K562 (cell line): ENCODE results near the gene PAX5. TPM values are rescaled to one million over a fixed set of nuclear protein-coding genes. Genes with fewer than 3 reads are reported as not detected.

Source experiments
- ATAC-seq: fragments of 200-7000 bp; cut with Tn5 transposase; 3 replicates; pipeline ENCODE4 v1.9.1; 2020; ENCODE audit warnings: moderate library complexity
- BruUV-seq: library from RNA; stranded (reverse); fragments of 400-500 nt; replicated peaks from 2 replicates; lab custom pipeline; 2021; lab: Mats Ljungman, UMichigan
- CTCF ChIA-PET: fragments of 300-600 bp; formaldehyde crosslinking; extraction: SDS; loops from one replicate; lab custom pipeline; 2021; ENCODE audit warnings: low intra/inter-chr PET ratio; lab: Yijun Ruan, JAX
- POLR2A ChIA-PET: fragments of 300-600, 350-650 bp; sonication (Branson Sonifier 250); formaldehyde crosslinking; extraction: SDS; loops from one replicate; lab custom pipeline; 2021; ENCODE audit warnings: antibody characterized with exemption, inconsistent platforms; lab: Yijun Ruan, JAX
- DNase-seq, 4 experiments: peaks; one replicate each; pipeline versions ENCODE4 v3.0.0 to v3.0.0-alpha.2; 2011 to 2018; ENCODE audit warnings: low spot score in 3 of 4, mixed read lengths in 3 of 4; ENCODE audit errors: extremely low read depth in 1 of 4
- FAIRE-seq: peaks from 2 replicates; lab custom pipeline; 2011; peaks lifted over from hg19 to GRCh38; lab: Jason Lieb, UNC
- H2AFZ ChIP-seq: 2 replicates; pipeline ENCODE4 v1.6.0; 2011; ENCODE audit warnings: low read depth, low read length, control low read depth, inconsistent platforms
- H3K27ac ChIP-seq: fragments of 200-600 bp; 3 replicates; pipeline ENCODE4 v1.8.0; 2011; ENCODE audit warnings: low read depth, mild to moderate bottlenecking, control low read depth, inconsistent platforms, low read length, moderate library complexity, mixed read lengths; ENCODE audit errors: extremely low read depth
- H3K27me3 ChIP-seq, 2 experiments: fragments of 300-600 bp in 1 of 2; 2 replicates in 1 of 2; 3 replicates in 1 of 2; pipeline versions ENCODE4 v1.6.0 to v1.8.0; 2011; ENCODE audit warnings: inconsistent platforms in 2 of 2, low read length in 2 of 2, mild to moderate bottlenecking in 1 of 2, mixed read lengths in 1 of 2, moderate library complexity in 1 of 2; ENCODE audit not compliant: control insufficient read depth in 2 of 2, insufficient read depth in 2 of 2
- H3K36me3 ChIP-seq: fragments of 300-600 bp; 3 replicates; pipeline ENCODE4 v1.8.0; 2011; ENCODE audit warnings: mild to moderate bottlenecking, low read length, inconsistent platforms; ENCODE audit not compliant: control insufficient read depth, insufficient read depth
- H3K4me1 ChIP-seq, 2 experiments: fragments of 200-600 bp in 1 of 2; replicated peaks in 1 of 2; 2 replicates in 1 of 2; 3 replicates in 1 of 2; pipeline versions ENCODE4 v1.5.1 to v1.8.0; 2011; ENCODE audit warnings: inconsistent platforms in 2 of 2, low read length in 2 of 2, mild to moderate bottlenecking in 1 of 2, mixed read lengths in 1 of 2, moderate library complexity in 1 of 2; ENCODE audit not compliant: control insufficient read depth in 2 of 2, insufficient read depth in 2 of 2
- H3K4me2 ChIP-seq: 2 replicates; pipeline ENCODE4 v1.6.1; 2011; ENCODE audit warnings: low read length, control low read depth, inconsistent platforms, mixed read lengths; ENCODE audit not compliant: insufficient read depth
- H3K4me3 ChIP-seq: fragments of 200-600 bp; sonication (generic), shearing (Covaris generic); 2 replicates; pipeline ENCODE4 v1.5.1; 2016; ENCODE audit warnings: control low read depth, inconsistent platforms
- H3K79me2 ChIP-seq: fragments of 200-600 bp; 3 replicates; pipeline ENCODE4 v1.8.0; 2011; ENCODE audit warnings: low read length, inconsistent platforms; ENCODE audit not compliant: control insufficient read depth, insufficient read depth
- H3K9ac ChIP-seq, 2 experiments: 2 replicates each; pipeline versions ENCODE4 v1.6.0 to v1.6.1; 2011; ENCODE audit warnings: low read depth in 2 of 2, low read length in 2 of 2, control low read depth in 1 of 2, inconsistent platforms in 1 of 2, mild to moderate bottlenecking in 1 of 2, mixed read lengths in 1 of 2; ENCODE audit not compliant: insufficient read depth in 1 of 2
- H3K9me1 ChIP-seq: one replicate; pipeline ENCODE4 v1.6.0; 2011; ENCODE audit warnings: inconsistent platforms, mild to moderate bottlenecking, low read length, moderate library complexity; ENCODE audit not compliant: control insufficient read depth, insufficient read depth
- H3K9me3 ChIP-seq: replicated peaks from 2 replicates; pipeline ENCODE4 v1.5.1; 2011; ENCODE audit warnings: low read depth, low read length, inconsistent platforms; ENCODE audit not compliant: control insufficient read depth, insufficient read depth
- H4K20me1 ChIP-seq: replicated peaks from 2 replicates; pipeline ENCODE4 v1.6.1; 2011; ENCODE audit warnings: low read length, inconsistent platforms, mixed read lengths; ENCODE audit not compliant: control insufficient read depth, insufficient read depth
- ARID3B ChIP-seq: fragments of 250-450 bp; sonication (Bioruptor Pico); IDR thresholded peaks from 2 replicates; pipeline ENCODE4 v1.4.0; 2020; ENCODE audit warnings: borderline replicate concordance
- C11orf30 ChIP-seq: fragments of 450-650 bp; IDR thresholded peaks from 2 replicates; pipeline ENCODE4 v1.6.1; 2016; ENCODE audit warnings: low read depth, mild to moderate bottlenecking
- HCFC1 ChIP-seq: IDR thresholded peaks from 2 replicates; pipeline ENCODE4 v1.6.1; 2012; ENCODE audit warnings: low read depth, low read length, improper control_type of control experiment
- POLR3G ChIP-seq: IDR thresholded peaks from 2 replicates; pipeline ENCODE4 v1.6.1; 2011; ENCODE audit not compliant: insufficient read length, insufficient replicate concordance; ENCODE audit errors: extremely low read depth
- PTRF ChIP-seq: fragments of 450-650 bp; IDR thresholded peaks from 2 replicates; pipeline ENCODE4 v1.6.1; 2016; ENCODE audit warnings: mild to moderate bottlenecking, missing genetic modification characterization, missing compliant biosample characterization
- RBM34 ChIP-seq: fragments of 200-400 bp; formaldehyde crosslinking; IDR thresholded peaks from 2 replicates; pipeline ENCODE4 v1.6.1; 2018; ENCODE audit warnings: low read length, borderline replicate concordance; ENCODE audit not compliant: insufficient read depth
- SMARCA5 ChIP-seq: fragments of 450-650 bp; IDR thresholded peaks from 2 replicates; pipeline ENCODE4 v1.6.1; 2016
- TARDBP ChIP-seq: fragments of 450-650 bp; IDR thresholded peaks from 2 replicates; pipeline ENCODE4 v1.6.1; 2016
- TCF7 ChIP-seq: sonication (generic); IDR thresholded peaks from 2 replicates; pipeline ENCODE4 v1.6.1; 2016; ENCODE audit warnings: antibody characterized with exemption, borderline replicate concordance
- ZBTB34 ChIP-seq: fragments of 250-450 bp; sonication (Bioruptor Pico); IDR thresholded peaks from 2 replicates; pipeline ENCODE4 v1.8.0; 2021; ENCODE audit warnings: mild to moderate bottlenecking, moderate library complexity
- ZNF23 ChIP-seq: fragments of 250-450 bp; sonication (Bioruptor Pico); IDR thresholded peaks from 2 replicates; pipeline ENCODE4 v1.4.0; 2020; ENCODE audit warnings: mild to moderate bottlenecking
- ZNF24 ChIP-seq: fragments of 450-650 bp; IDR thresholded peaks from 2 replicates; pipeline ENCODE4 v1.6.1; 2016
- ZSCAN29 ChIP-seq: fragments of 450-650 bp; IDR thresholded peaks from 2 replicates; pipeline ENCODE4 v1.6.1; 2017
- WGBS: fragments of 100-300 bp; shearing (Covaris generic); methylation state at CpG from one replicate; pipeline ENCODE4 v1.1.6; 2016; ENCODE audit warnings: low coverage, mixed read lengths; ENCODE audit not compliant: insufficient coverage; ENCODE audit errors: missing lambda C conversion rate; 5-methylcytosine and 5-hydroxymethylcytosine counted together
- in situ Hi-C: fragments of 300-500 bp; cut with MboI; formaldehyde crosslinking; loops from 4 replicates; pipeline ENCODE4 v1.15.0; 2018; ENCODE audit warnings: inconsistent platforms, mixed read lengths
- intact Hi-C: fragments of 100-400 bp; cut with micrococcal nuclease; formaldehyde crosslinking; loops from 2 replicates; pipeline ENCODE4 v1.14.2; 2022
- polyA plus RNA-seq, 8 experiments: library from polyadenylated mRNA; depleted of rRNA in 4 of 8; stranded (reverse) in 5 of 8; unstranded in 3 of 8; fragments of >200 nt; fragmentation: Nextera tagmentation in 2 of 8; fragmentation: Illumina TruSeq in 1 of 8; extraction: Ambion mirVana in 2 of 8; extraction: Trizol in 1 of 8; gene quantifications; 2 replicates each; pipeline versions ENCODE4 v1.2.1 to v1.2.3, GENCODE V29; 2011 to 2014; ENCODE audit warnings: inconsistent platforms in 1 of 8, missing spikeins in 1 of 8
- total RNA-seq, 7 experiments: library from RNA; depleted of rRNA in 6 of 7; stranded (reverse); fragments of >200 nt in 6 of 7; fragmentation: Illumina TruSeq in 2 of 7; extraction: Trizol in 2 of 7; gene quantifications; 2 replicates each; pipeline versions ENCODE4 v1.2.1 to v1.2.3, GENCODE V29; 2011 to 2021; ENCODE audit warnings: low replicate concordance in 1 of 7
- TF ChIP-seq, protein P1 (sequence below): fragments of 450-650 bp; formaldehyde crosslinking; IDR thresholded peaks from 2 replicates; pipeline ENCODE4 v1.4.0; 2020; ENCODE audit warnings: mild to moderate bottlenecking, mixed read lengths

Gene PAX5
- total and polyA plus RNA-seq, 9 of the 15 experiments (the other 6 are each of a cell fraction or from before 2014, with no cell fraction given) = 0.03 to 0.09 TPM; not detected in 7

- no peak for TF ChIP-seq ARID3B (CRISPR knock-in tag)
Measured at GRCh38 chr9:37005517-37006140, 28.4 kb downstream of the PAX5 start (continued).

- no peaks in the 10 kb centered on the region for H3K9me1 ChIP-seq
- no peaks in the 10 kb centered on the region; a peak in 1 of 5 replicates for H3K4me1 ChIP-seq
- H2AFZ ChIP-seq = no peak overlapping the region
- no peaks in the 10 kb centered on the region for H3K36me3 ChIP-seq
- no peak for TF ChIP-seq HCFC1
- no peak for TF ChIP-seq PTRF
- no peak for TF ChIP-seq POLR3G
- TF ChIP-seq SMARCA5 = no peak
- TF ChIP-seq RBM34 = no peak
- no peak for TF ChIP-seq TARDBP
- TF ChIP-seq ZNF23 (CRISPR knock-in tag) = no peak
- no peak for TF ChIP-seq C11orf30
- no peak for TF ChIP-seq ZSCAN29
- TF ChIP-seq, protein P1, sequence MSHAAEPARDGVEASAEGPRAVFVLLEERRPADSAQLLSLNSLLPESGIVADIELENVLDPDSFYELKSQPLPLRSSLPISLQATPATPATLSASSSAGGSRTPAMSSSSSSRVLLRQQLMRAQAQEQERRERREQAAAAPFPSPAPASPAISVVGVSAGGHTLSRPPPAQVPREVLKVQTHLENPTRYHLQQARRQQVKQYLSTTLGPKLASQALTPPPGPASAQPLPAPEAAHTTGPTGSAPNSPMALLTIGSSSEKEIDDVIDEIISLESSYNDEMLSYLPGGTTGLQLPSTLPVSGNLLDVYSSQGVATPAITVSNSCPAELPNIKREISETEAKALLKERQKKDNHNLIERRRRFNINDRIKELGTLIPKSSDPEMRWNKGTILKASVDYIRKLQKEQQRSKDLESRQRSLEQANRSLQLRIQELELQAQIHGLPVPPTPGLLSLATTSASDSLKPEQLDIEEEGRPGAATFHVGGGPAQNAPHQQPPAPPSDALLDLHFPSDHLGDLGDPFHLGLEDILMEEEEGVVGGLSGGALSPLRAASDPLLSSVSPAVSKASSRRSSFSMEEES (CRISPR knock-in tag) = no peak
- TF ChIP-seq ZBTB34 = no peak
- no peak for TF ChIP-seq TCF7
- TF ChIP-seq ZNF24 = no peak
- H3K4me2 ChIP-seq = no peak overlapping the region
- no TSS peak for BruUV-seq
- H3K79me2 ChIP-seq = no peaks in the 10 kb centered on the region
- intact Hi-C loops (no loop called here), in situ Hi-C loops (loop anchor here (5.0 kb wide), 1 partner anchor 398 kb away; no protein-coding TSS in a partner anchor)
- peaks cover 16 to 49% of the 10 kb centered on the region in 2 experiments; a peak in 4 of 5 replicates for H3K27me3 ChIP-seq
- H4K20me1 ChIP-seq = no peaks in the 10 kb centered on the region
- no peak for ATAC-seq
- ChIA-PET CTCF (no interaction called here), POLR2A (interaction anchor here (0.6 kb wide), 1 partner anchor 136 kb away, joined by 3 read pairs; no protein-coding TSS in a partner anchor)
- 0% methylated on average over 4 of the region's 5 CpGs for WGBS
- no peak for FAIRE-seq
- no peak overlapping the region for H3K27ac ChIP-seq
- H3K9me3 ChIP-seq = no peaks in the 10 kb centered on the region
- H3K4me3 ChIP-seq = no peak overlapping the region
- H3K9ac ChIP-seq = no peak overlapping the region
- no peak for DNase-seq
Measured at GRCh38 chr9:37004424-37004935, 29.6 kb downstream of the PAX5 start.
